ENCODE results near the gene C1QA. TPM values are rescaled to one million over a fixed set of nuclear protein-coding genes. Genes with fewer than 3 reads are reported as not detected.

C1QA gene
- total and polyA plus RNA-seq, 2 of the 13 experiments (the other 11 are each of a cell fraction or from before 2014, with no cell fraction given): not detected

GRCh38 chr1:22670352-22670975 is 34.0 kb downstream of the C1QA start:
- H3K27ac ChIP-seq (ENCODE audit: extremely low read length, insufficient read depth, low read length): no peak overlapping the region
- in situ Hi-C loops (cut with HindIII; ENCODE audit: extremely low pct_ligation_motif_present, low pct_unique_long_range_greater_than_20kb): no loop called here
- CTCF ChIA-PET (ENCODE audit: low intra/inter-chr PET ratio, low total read pairs): no interaction called here

More at GRCh38 chr1:22670352-22670975, 34.0 kb downstream of the C1QA start:
- Histone ChIP-seq H3K9me3 (ENCODE audit: low read length) (no peaks in the 10 kb centered on the region), H3K79me2 (ENCODE audit: insufficient read depth, low read length) (no peaks in the 10 kb centered on the region), H3K27me3 (ENCODE audit: control insufficient read depth in 1 of 2, insufficient read depth in 2 of 2, low read length in 2 of 2) (peaks cover 3 to 4% of the 10 kb centered on the region in 2 experiments; a peak in 4 of 5 replicates), H3K9ac (ENCODE audit: insufficient read depth, low read depth, low read length) (no peak overlapping the region), H3K4me2 (ENCODE audit: low read depth, low read length) (no peak overlapping the region), H3K4me3 (replicated peaks in 1 of 3; ENCODE audit: insufficient read depth in 1 of 3, low read depth in 2 of 3, low read length in 3 of 3) (no peak overlapping the region), H4K20me1 (ENCODE audit: insufficient read depth, low read length) (no peaks in the 10 kb centered on the region), H3K4me1 (ENCODE audit: insufficient read depth, low read length) (no peaks in the 10 kb centered on the region), H3K36me3 (replicated peaks in 1 of 2; ENCODE audit: control insufficient read depth in 1 of 2, insufficient read depth in 2 of 2, low read length in 2 of 2) (no peaks in the 10 kb centered on the region), H2AFZ (ENCODE audit: low read length) (no peak overlapping the region)
- no peak for DNase-seq (ENCODE audit: low spot score)
- no TSS peak for BruUV-seq (replicated peaks)
- WGBS (ENCODE audit: low lambda C conversion rate): 25% methylated on average over 11 of the region's 12 CpGs
- FAIRE-seq: no peak
- ATAC-seq: no peak
- intact Hi-C loops (cut with micrococcal nuclease; ENCODE audit: unreplicated experiment): no loop called here
- TF ChIP-seq ZHX1 (CRISPR knock-in tag; IDR thresholded peaks at IDR 0.05; ENCODE audit: low read depth): no peak
- TF ChIP-seq ZKSCAN1 (IDR thresholded peaks at IDR 0.05; ENCODE audit: low read length): peak; percentile 57; the same call in 1 of the 2 replicates
- no peak for TF ChIP-seq ETV5 (CRISPR knock-in tag; IDR thresholded peaks at IDR 0.05; ENCODE audit: borderline replicate concordance)
- no peak for TF ChIP-seq ZMYM3 (CRISPR knock-in tag; IDR thresholded peaks at IDR 0.05)
- TF ChIP-seq CBFB (CRISPR knock-in tag; IDR thresholded peaks at IDR 0.05): no peak
- TF ChIP-seq HMGA1 (CRISPR knock-in tag; conservative IDR thresholded peaks at IDR 0.05): no peak
- POLR2A ChIA-PET: no interaction called here

All from HepG2 (cell line).